Ovary (tissue), 3 donors: ENCODE measurements around the gene LONRF2.
"Not testable (repeated sequence)": the region's sequence is repeated elsewhere in the genome, so short reads cannot be mapped to it uniquely, and the experiment has no call there.

ENCODE experiments used
- CTCF ChIP-seq, 3 donors: fragments of 450-650 bp in 2 of 3; fragments of 200-600 bp in 1 of 3; IDR thresholded peaks; one replicate each; pipeline versions ENCODE4 v1.5.1 to v1.8.0; 2016 to 2022; ENCODE audit warnings: antibody characterized with exemption in 3 of 3, mild to moderate bottlenecking in 1 of 3
- EP300 ChIP-seq: sonication (generic); formaldehyde crosslinking; IDR thresholded peaks from one replicate; pipeline ENCODE4 v1.6.1; 2017; ENCODE audit warnings: antibody characterized with exemption
- donor health status: DM: no; HTN: no; CAD: no.

- TF ChIP-seq EP300; CTCF (IDR thresholded peaks at IDR 0.05): not testable (repeated sequence)
Measured at GRCh38 chr2:100362269-100362668, 40.0 kb upstream of the LONRF2 start.
